ENCODE measurements around the gene DDX5. TPM values are rescaled to one million over a fixed set of nuclear protein-coding genes. Genes with fewer than 3 reads are reported as not detected.

The DDX5 gene
- total and polyA plus RNA-seq, 2 of the 4 experiments (the other 2 are of a cell fraction), result 253 to 781 TPM

DNA sequence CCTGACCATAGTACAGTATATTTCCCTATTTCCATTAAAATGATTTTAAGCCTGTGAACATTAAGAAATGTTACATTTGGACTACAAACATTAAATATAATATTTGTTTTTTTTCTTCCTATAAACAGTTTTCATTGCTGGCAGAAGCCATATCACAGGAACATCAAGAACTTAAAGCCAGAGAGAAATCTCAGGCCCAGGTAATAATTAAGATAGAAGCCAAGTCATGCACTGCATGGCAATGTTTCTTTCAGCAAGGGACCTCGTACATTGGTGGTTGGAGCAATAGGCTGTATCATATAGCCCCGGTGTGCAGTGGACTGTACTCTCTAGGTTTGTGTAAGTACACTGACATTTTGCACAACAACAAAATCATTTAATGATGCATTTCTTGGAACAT lies 30.8 kb upstream of the DDX5 start:
- Histone ChIP-seq H2AK9ac (replicated peaks; ENCODE audit: low read depth, low read length, poor library complexity) (no peak overlapping the region), H2AK5ac (ENCODE audit: low read depth, low read length) (no peak overlapping the region), H3K9me3 (ENCODE audit: control insufficient read depth, insufficient read depth, low read length) (no peaks in the 10 kb centered on the region), H4K5ac (ENCODE audit: low read depth, low read length) (no peak overlapping the region), H3K14ac (replicated peaks; ENCODE audit: low read depth, low read length) (no peak overlapping the region), H2AFZ (replicated peaks; ENCODE audit: low read length, poor library complexity) (no peak overlapping the region), H3K9me1 (ENCODE audit: insufficient read depth, low read length) (peaks cover 24% of the 10 kb centered on the region), H3K79me1 (ENCODE audit: low read depth in 1 of 2, low read length in 2 of 2) (peaks cover 12 to 75% of the 10 kb centered on the region in 2 experiments; a peak in 3 of 4 replicates), H3K27ac (ENCODE audit: insufficient read depth, low read length) (no peak overlapping the region), H4K8ac (ENCODE audit: low read depth in 2 of 2, low read length in 2 of 2) (no peak overlapping the region), H3K4me2 (ENCODE audit: low read depth, low read length) (no peak overlapping the region), H3K9ac (ENCODE audit: low read depth, low read length) (no peak overlapping the region), H2BK15ac (ENCODE audit: low read depth, low read length) (no peak overlapping the region), H4K91ac (ENCODE audit: insufficient read depth, low read depth, low read length) (no peak overlapping the region), H3K36me3 (ENCODE audit: control insufficient read depth, insufficient read depth, low read length) (peaks cover 61% of the 10 kb centered on the region), H3K18ac (ENCODE audit: low read depth, low read length) (no peak overlapping the region), H3K4me3 (ENCODE audit: insufficient read depth, low read depth, low read length) (no peak overlapping the region), H4K20me1 (ENCODE audit: insufficient read depth, low read length) (peaks cover 67% of the 10 kb centered on the region), H3K56ac (ENCODE audit: extremely low read depth, insufficient read depth, low read length) (no peak overlapping the region), H3K4ac (ENCODE audit: low read depth, low read length) (no peak overlapping the region), H3K27me3 (ENCODE audit: control insufficient read depth, insufficient read depth, low read length) (no peaks in the 10 kb centered on the region), H3K4me1 (ENCODE audit: control insufficient read depth, insufficient read depth, low read length) (peaks cover 1% of the 10 kb centered on the region; the same call in 1 of the 2 replicates), H2BK5ac (ENCODE audit: low read depth, low read length, poor library complexity, severe bottlenecking) (no peak overlapping the region), H2BK120ac (ENCODE audit: low read depth, low read length) (no peak overlapping the region), H2BK20ac (ENCODE audit: low read depth, low read length) (no peak overlapping the region), H3K23ac (ENCODE audit: low read depth, low read length) (no peak overlapping the region)
- TF ChIP-seq FOS (IDR thresholded peaks at IDR 0.05; ENCODE audit: low read depth, low read length) (no peak), CEBPB (IDR thresholded peaks at IDR 0.05; ENCODE audit: low read depth, low read length) (no peak), SMC3 (IDR thresholded peaks at IDR 0.05; ENCODE audit: low read depth, low read length) (no peak), CHD1 (IDR thresholded peaks at IDR 0.05; ENCODE audit: low read depth, low read length) (no peak), RAD21 (IDR thresholded peaks at IDR 0.05; ENCODE audit: low read length) (no peak), MAFK (IDR thresholded peaks at IDR 0.05; ENCODE audit: low read depth, low read length) (no peak), POLR2A (IDR thresholded peaks at IDR 0.05; ENCODE audit: low read depth, low read length) (no peak), NFE2L2 (IDR thresholded peaks at IDR 0.05; ENCODE audit: low read depth, low read length) (no peak), RFX5 (IDR thresholded peaks at IDR 0.05; ENCODE audit: low read depth, low read length) (no peak), BHLHE40 (IDR thresholded peaks at IDR 0.05; ENCODE audit: low read depth, low read length) (no peak), MAZ (IDR thresholded peaks at IDR 0.05; ENCODE audit: borderline replicate concordance, low read depth, low read length) (no peak)
- TF ChIP-seq, protein P1, sequence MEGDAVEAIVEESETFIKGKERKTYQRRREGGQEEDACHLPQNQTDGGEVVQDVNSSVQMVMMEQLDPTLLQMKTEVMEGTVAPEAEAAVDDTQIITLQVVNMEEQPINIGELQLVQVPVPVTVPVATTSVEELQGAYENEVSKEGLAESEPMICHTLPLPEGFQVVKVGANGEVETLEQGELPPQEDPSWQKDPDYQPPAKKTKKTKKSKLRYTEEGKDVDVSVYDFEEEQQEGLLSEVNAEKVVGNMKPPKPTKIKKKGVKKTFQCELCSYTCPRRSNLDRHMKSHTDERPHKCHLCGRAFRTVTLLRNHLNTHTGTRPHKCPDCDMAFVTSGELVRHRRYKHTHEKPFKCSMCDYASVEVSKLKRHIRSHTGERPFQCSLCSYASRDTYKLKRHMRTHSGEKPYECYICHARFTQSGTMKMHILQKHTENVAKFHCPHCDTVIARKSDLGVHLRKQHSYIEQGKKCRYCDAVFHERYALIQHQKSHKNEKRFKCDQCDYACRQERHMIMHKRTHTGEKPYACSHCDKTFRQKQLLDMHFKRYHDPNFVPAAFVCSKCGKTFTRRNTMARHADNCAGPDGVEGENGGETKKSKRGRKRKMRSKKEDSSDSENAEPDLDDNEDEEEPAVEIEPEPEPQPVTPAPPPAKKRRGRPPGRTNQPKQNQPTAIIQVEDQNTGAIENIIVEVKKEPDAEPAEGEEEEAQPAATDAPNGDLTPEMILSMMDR (conservative IDR thresholded peaks at IDR 0.05; ENCODE audit: low read depth, low read length), result no peak
- TF ChIP-seq, protein P2, sequence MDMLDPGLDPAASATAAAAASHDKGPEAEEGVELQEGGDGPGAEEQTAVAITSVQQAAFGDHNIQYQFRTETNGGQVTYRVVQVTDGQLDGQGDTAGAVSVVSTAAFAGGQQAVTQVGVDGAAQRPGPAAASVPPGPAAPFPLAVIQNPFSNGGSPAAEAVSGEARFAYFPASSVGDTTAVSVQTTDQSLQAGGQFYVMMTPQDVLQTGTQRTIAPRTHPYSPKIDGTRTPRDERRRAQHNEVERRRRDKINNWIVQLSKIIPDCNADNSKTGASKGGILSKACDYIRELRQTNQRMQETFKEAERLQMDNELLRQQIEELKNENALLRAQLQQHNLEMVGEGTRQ (IDR thresholded peaks at IDR 0.05; ENCODE audit: low read depth, low read length), result no peak
- intact Hi-C loops (cut with micrococcal nuclease), result no loop called here
- in situ Hi-C loops (cut with MboI; ENCODE audit: low sequenced_read_pairs), result no loop called here
- dilution Hi-C loops (cut with HindIII; ENCODE audit: low sequenced_read_pairs, unreplicated experiment), result no loop called here
- ChIA-PET POLR2A (ENCODE audit: unreplicated experiment) (no interaction called here), CTCF (interaction anchor here (1.2 kb wide), 1 partner anchor 8 kb away, joined by 3 read pairs; no protein-coding TSS in a partner anchor)
- WGBS, 2 experiments (ENCODE audit: extremely low coverage in 2 of 2, insufficient read length in 1 of 2), result no CpG with 5 or more reads among the region's 2 CpGs
- DNase-seq (no peak), ATAC-seq (ENCODE audit: low read depth) (no peak)
- BruUV-seq (replicated peaks), result no TSS peak

Data from IMR-90 (cell line).